Fibroblast of pulmonary artery (primary cell): ENCODE results near the gene SYNRG.

Experiments used
- DNase-seq: peaks from one replicate; pipeline ENCODE4 v3.0.0-alpha.2; 2010; ENCODE audit warnings: low read depth
- H3K4me3 ChIP-seq: replicated peaks from 2 replicates; pipeline ENCODE4 v1.5.1; 2011; ENCODE audit warnings: low read depth, mild to moderate bottlenecking, control low read depth, low read length, moderate library complexity
- CTCF ChIP-seq: IDR thresholded peaks from 2 replicates; pipeline ENCODE4 v1.5.1; 2011; ENCODE audit warnings: mild to moderate bottlenecking, control low read depth, low read length, inconsistent platforms; ENCODE audit errors: missing control alignments

SYNRG gene

GRCh38 chr17:37545486-37545885 lies 63.7 kb downstream of the SYNRG start:
- DNase-seq: no peak
- TF ChIP-seq CTCF: no peak
- no peak overlapping the region for H3K4me3 ChIP-seq

DNA sequence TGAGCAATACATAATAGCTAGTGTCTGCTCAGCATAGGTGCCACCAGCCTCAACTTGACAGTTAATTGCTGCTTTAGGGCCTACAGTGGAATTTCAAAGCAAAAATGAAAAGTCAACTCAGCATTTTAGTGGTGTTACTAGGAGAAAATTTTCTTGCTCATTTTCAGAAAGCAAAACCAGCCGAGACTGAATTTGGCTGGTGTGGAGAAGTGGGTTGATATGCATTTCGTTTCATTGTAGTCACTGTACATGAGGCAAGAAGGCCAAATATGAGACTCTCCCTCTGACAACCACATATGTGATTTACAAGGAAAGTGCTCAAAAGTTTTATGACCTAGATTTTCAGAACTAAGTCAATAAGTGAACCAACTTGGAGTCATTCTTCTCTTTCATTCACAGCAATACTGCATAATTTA lies 65.6 kb downstream of the SYNRG start:
- TF ChIP-seq CTCF: no peak

DNA sequence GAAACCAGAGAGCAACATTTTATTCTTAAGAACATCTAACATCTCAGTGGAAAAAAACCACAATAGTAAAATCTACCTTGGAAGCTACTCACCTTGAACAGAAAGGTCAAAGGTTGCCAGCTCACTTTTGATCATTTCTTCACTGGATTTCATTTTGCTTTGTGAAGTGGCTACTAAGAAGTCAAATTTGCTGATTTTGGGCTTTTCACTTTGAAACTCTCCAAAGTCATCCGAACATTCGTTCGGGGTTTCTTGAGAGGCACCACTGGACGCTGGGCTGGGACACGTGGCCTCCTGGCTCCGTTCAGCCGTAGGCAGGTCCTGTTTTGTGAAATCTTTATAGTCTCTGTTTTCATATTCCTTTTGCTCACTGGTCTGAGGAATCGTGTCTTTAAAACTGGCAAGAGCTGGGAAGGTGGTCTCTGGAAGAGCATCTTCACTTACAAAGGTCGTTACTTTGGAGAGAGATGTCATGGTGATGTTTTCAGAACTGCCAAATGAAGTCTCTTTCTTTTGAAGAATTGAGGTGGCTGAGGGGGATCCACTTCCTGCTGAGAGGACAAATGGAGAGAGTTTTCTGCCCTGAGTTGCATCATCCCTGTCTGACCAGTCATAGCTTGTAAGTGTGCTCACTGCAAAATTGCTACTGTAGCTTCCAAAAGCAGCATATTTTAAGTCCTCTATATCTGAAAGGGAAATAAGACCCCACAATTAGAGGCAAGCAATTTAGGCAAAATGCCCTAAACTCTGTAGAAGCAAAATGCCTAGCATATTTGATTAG lies 67.1 kb downstream of the SYNRG start:
- H3K4me3 ChIP-seq: no peak overlapping the region
- DNase-seq: peak; percentile 74
- TF ChIP-seq CTCF: no peak

More for the DNA sequence above, 65.6 kb downstream of the SYNRG start:
- DNase-seq: no peak
- H3K4me3 ChIP-seq: no peak overlapping the region

GRCh38 chr17:37538981-37539659 lies 70.1 kb downstream of the SYNRG start:
- no peak for TF ChIP-seq CTCF
- no peak overlapping the region for H3K4me3 ChIP-seq
- no peak for DNase-seq

DNA sequence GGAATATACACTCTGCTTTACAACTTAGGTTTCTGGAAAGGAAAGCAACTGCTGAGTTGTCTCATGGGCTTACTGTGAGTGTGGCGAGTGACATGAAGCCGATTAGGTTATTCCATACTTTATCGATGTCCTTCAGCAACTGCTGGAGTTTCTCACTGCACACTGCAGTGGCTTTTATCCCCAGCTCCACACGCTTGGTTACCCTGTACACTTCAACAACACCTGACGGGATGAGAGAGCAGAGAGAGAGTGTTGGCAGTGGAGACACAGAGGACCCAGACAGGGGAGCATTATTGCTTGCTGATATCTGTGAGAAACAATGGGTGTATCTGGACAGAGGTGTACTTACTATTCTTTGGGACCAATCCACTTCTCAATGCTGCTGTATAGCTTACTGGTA lies 73.3 kb downstream of the SYNRG start:
- H3K4me3 ChIP-seq: no peak overlapping the region
- TF ChIP-seq CTCF: no peak
- DNase-seq: no peak

GRCh38 chr17:37532756-37533155 lies 76.5 kb downstream of the SYNRG start:
- no peak overlapping the region for H3K4me3 ChIP-seq
- DNase-seq: no peak
- TF ChIP-seq CTCF: no peak
